ENCODE measurements around the gene OR51B2.

OR51B2 gene

DNA sequence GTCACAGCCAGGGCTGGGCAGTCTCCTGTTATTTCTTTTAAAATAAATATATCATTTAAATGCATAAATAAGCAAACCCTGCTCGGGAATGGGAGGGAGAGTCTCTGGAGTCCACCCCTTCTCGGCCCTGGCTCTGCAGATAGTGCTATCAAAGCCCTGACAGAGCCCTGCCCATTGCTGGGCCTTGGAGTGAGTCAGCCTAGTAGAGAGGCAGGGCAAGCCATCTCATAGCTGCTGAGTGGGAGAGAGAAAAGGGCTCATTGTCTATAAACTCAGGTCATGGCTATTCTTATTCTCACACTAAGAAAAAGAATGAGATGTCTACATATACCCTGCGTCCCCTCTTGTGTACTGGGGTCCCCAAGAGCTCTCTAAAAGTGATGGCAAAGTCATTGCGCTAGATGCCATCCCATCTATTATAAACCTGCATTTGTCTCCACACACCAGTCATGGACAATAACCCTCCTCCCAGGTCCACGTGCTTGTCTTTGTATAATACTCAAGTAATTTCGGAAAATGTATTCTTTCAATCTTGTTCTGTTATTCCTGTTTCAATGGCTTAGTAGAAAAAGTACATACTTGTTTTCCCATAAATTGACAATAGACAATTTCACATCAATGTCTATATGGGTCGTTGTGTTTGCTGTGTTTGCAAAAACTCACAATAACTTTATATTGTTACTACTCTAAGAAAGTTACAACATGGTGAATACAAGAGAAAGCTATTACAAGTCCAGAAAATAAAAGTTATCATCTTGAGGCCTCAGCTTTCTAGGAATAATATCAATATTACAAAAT lies 35.8 kb downstream of the OR51B2 start:
- TF ChIP-seq CTCF (IDR thresholded peaks at IDR 0.05; ENCODE audit: low read length, missing control alignments) = no peak
- no peak overlapping the region for H3K4me3 ChIP-seq (replicated peaks; ENCODE audit: low read depth, low read length)
- DNase-seq (ENCODE audit: low read depth) = peak; percentile 18

GRCh38 chr11:5286901-5287300 lies 37.2 kb downstream of the OR51B2 start:
- no peak for DNase-seq (ENCODE audit: low read depth)
- no peak for TF ChIP-seq CTCF (IDR thresholded peaks at IDR 0.05; ENCODE audit: low read length, missing control alignments)
- no peak overlapping the region for H3K4me3 ChIP-seq (replicated peaks; ENCODE audit: low read depth, low read length)

DNA sequence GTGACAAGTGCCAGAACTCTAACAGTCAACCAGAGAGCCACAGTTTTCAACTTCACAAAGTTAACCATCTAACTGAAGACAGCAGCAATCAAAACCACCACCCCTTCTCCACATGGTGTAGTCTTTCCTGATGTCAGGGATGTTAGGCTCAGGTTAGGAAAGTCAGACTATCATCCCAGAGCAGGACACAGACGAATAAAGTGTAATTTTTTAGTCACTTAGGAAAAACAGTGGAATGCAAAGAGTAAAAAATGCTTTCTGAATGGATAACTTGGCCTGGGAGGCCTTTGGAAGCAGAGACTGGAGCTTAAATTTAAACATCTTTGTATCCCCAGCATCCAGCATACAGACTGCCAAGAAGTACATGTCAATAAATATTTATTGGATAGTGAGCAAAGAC lies 37.7 kb downstream of the OR51B2 start:
- no peak for TF ChIP-seq CTCF (IDR thresholded peaks at IDR 0.05; ENCODE audit: low read length, missing control alignments)
- DNase-seq (ENCODE audit: low read depth) = no peak
- H3K4me3 ChIP-seq (replicated peaks; ENCODE audit: low read depth, low read length) = no peak overlapping the region

DNA sequence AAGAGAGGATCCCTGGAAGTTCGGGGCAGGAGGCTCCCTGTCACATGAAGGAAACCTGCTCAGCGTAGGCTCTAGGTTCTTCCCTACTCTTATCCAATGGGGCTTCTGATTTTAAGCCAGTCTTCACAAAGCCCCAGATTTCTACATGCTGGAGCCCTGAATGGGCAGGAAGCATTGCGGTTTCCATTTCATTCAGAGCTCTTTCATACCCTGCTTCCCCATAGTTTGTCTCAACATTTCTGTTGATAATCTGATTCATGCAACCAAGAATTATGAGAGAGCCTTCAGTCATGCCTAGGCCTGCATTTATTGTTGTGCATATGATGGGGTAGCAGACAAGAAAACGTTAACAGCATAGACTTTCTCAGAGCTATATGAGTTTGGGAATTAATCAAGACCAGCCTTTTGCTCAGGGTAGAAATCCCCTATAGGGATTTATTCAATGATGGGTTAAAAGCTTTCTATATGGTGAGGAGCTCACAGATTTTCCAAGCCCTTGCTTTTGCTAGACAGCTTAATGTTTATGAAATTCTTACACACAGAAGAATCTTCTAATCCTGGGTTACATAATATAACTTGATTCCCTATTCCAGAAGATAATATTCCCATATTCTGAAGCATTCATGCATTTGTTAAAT lies 38.3 kb downstream of the OR51B2 start:
- DNase-seq (ENCODE audit: low read depth) = no peak
- no peak for TF ChIP-seq CTCF (IDR thresholded peaks at IDR 0.05; ENCODE audit: low read length, missing control alignments)
- no peak overlapping the region for H3K4me3 ChIP-seq (replicated peaks; ENCODE audit: low read depth, low read length)

- TF ChIP-seq CTCF (IDR thresholded peaks at IDR 0.05; ENCODE audit: low read length, missing control alignments) = no peak
- no peak for DNase-seq (ENCODE audit: low read depth)
- no peak overlapping the region for H3K4me3 ChIP-seq (replicated peaks; ENCODE audit: low read depth, low read length)
Measured at GRCh38 chr11:5284637-5285036, 39.5 kb downstream of the OR51B2 start.

- H3K4me3 ChIP-seq (replicated peaks; ENCODE audit: low read depth, low read length) = no peak overlapping the region
- no peak for DNase-seq (ENCODE audit: low read depth)
- no peak for TF ChIP-seq CTCF (IDR thresholded peaks at IDR 0.05; ENCODE audit: low read length, missing control alignments)
Measured at GRCh38 chr11:5283882-5284281, 40.2 kb downstream of the OR51B2 start.

Measured in fibroblast of pulmonary artery (primary cell).